Measurements from ENCODE around the gene IDH3B.

DNA sequence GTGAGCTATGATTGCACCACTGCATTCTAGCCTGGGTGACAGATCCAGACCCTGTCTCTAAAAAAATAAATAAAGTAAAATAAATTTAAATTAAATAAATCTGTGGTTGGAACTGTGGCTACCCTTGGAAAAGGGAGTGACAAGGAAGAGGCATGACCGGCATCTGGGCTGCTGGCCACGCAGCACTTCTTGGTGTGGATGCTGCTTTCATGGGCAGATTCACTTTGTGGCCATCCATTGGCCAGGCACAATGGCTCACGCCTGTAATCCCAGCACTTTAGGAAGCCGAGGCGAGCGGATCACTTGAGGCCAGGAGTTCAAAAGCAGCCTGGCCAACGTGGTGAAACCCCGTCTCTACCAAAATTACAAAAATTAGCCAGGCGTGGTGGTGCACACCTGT is 44.6 kb upstream of the IDH3B start:
- TF ChIP-seq, protein P1, sequence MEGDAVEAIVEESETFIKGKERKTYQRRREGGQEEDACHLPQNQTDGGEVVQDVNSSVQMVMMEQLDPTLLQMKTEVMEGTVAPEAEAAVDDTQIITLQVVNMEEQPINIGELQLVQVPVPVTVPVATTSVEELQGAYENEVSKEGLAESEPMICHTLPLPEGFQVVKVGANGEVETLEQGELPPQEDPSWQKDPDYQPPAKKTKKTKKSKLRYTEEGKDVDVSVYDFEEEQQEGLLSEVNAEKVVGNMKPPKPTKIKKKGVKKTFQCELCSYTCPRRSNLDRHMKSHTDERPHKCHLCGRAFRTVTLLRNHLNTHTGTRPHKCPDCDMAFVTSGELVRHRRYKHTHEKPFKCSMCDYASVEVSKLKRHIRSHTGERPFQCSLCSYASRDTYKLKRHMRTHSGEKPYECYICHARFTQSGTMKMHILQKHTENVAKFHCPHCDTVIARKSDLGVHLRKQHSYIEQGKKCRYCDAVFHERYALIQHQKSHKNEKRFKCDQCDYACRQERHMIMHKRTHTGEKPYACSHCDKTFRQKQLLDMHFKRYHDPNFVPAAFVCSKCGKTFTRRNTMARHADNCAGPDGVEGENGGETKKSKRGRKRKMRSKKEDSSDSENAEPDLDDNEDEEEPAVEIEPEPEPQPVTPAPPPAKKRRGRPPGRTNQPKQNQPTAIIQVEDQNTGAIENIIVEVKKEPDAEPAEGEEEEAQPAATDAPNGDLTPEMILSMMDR (IDR thresholded peaks at IDR 0.05 in 8 of 11, conservative IDR thresholded peaks at IDR 0.05 in 3 of 11) = no peak
- TF ChIP-seq POLR2A (IDR thresholded peaks at IDR 0.05) (no peak), POLR2AphosphoS5 (IDR thresholded peaks at IDR 0.05) (no peak)
